ENCODE results near the gene FSTL4. TPM values are rescaled to one million over a fixed set of nuclear protein-coding genes. Genes with fewer than 3 reads are reported as not detected.
A peak's percentile ranks its signal among the peaks of the same experiment; 100 is the strongest.

The FSTL4 gene
- total RNA-seq, 1 experiment from 2014 or later = not detected

DNA sequence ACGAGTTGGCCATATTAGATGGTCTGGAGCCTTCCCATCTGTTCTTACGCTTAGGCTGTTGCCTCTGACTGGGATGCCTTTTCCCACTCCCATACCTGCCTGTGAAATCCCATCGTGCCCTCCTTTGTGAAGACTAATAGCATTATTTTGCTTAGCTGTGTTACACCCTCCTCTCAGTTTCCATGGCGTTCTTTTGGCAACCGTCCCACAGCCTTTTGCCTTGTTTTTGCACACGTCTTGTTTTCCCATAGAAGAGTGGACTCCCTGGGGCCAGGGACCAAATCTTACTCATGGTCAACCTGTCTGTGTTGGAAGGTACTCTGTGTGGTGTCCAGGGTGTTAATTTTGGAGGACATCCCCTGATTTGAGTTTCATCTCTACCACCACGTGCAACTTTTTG lies 318.4 kb downstream of the FSTL4 start:
- DNase-seq (ENCODE audit: low read depth) = no peak

DNA sequence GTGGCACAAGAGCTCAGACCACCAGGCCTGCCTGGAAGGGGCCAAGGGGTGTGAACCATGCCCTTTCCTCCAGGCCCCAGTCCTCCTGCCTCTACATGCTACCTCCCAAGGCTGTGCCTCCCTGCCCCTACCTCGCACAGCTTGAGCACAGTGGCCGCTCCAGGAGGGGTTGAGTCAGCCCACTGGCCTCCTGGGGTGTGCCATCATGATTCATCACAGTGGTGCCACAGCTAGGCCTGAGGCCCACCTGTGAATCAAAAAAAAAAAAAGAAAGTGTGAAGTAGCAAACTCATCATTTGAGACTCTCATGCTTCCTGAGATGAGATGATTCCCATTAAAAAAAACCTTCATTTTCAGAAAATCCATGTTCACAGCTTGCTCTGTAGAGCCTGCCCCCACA lies 320.0 kb downstream of the FSTL4 start:
- peak; percentile 82 for DNase-seq (ENCODE audit: low read depth)

GRCh38 chr5:133291524-133291923 lies 320.8 kb downstream of the FSTL4 start:
- no peak for DNase-seq (ENCODE audit: low read depth)

DNA sequence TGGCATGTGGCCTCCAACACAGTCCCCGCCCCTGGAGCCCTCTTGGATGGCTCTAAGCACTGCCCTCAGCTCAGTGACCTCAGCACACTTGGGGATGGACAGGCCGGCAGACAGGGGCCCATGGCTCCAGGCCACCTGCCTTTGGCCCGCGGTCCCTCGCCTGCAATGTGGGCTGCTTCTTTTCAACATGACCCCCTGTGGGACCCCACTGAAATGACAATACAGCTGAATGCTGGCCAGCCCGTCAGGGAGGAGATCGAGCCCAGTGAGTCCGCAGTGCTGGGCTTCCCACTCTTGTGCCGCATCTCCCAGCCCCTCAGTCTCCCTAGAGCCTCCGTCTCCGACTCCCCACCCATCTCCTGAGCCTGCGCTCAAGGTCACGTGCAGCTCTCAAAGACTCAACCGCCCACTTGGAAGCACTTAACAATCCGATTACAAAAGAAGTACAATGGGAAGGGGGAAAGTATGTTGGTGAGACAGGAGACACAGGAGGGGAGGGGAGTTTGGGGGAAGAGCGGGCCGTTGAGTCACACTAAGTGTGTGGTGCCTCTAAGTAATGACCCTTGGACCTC lies 321.6 kb downstream of the FSTL4 start:
- no peak for DNase-seq (ENCODE audit: low read depth)

DNA sequence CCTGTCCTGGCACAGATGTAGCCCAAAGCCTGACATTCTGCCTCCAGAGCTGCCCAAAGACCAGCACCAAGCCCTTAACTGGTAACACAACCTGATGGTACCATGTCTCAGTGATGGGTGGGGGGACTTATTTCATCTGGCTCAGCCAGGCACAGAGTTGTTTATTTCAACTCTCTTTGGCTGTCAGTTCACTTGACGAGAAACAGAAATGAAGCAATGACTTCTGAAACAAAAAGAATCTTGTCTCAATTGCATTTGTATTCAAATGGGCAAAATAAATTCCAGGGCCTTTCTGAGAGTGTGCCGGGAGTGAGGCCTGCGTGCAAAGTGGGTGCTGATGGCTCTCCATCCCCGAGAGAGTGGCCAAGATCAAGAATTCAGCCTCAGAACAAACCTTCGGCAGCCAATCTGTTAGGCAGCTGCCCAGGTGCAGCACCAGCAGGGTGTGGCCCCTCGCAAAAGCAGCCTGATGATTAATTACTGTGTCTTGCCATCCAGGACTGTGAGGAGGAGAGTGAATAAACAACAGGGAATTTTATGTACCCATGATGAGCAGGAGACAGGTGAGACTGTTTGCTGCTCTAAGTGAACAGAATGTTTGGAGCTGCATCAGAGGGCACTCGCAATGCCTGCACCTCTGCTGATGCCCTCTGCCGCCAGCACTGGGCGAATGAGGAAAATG lies 322.5 kb downstream of the FSTL4 start:
- DNase-seq (ENCODE audit: low read depth) = no peak

GRCh38 chr5:133287500-133287899 lies 324.8 kb downstream of the FSTL4 start:
- no peak for DNase-seq (ENCODE audit: low read depth)

DNA sequence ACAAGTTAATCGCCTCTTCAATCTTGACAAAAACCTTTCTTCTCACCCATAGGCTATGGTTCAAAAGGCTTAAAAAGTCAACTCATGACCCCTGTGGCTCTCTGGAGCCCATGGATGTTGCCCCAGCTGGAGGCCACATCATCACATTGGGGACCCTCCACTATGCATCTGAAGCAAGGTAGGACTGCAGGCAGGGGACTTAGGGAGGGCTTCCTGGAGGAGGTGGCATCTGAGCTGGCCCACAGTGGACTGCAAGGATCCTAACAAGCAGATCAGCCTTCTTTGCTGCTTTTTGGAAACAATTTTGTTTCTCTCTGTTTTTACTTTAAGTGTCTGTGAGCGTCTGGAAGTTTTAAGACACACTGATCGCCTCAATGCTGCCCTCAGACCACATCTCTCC lies 325.9 kb downstream of the FSTL4 start:
- no peak for DNase-seq (ENCODE audit: low read depth)

DNA sequence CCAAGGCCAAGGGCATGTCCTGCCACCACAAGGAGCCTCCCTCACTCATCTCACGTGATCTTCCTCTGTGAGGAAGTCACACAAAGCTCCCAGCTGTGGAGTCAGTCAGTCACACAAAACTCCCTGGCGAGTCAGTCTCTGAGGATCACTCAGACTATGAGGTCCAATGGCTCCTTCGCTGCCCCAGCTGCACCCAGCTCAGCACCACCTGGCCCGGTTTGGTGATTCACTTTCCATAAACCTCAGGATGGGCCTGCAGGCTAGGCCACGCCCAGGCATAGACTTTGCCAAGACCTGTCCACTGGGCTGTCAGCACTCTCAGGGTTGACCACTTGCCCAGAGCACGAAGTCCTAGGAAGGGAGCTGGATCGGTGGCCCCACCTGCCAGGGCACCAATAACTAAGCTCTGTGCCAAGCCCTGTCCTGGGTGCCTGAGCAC lies 326.7 kb downstream of the FSTL4 start:
- DNase-seq (ENCODE audit: low read depth) = peak; percentile 79

DNA sequence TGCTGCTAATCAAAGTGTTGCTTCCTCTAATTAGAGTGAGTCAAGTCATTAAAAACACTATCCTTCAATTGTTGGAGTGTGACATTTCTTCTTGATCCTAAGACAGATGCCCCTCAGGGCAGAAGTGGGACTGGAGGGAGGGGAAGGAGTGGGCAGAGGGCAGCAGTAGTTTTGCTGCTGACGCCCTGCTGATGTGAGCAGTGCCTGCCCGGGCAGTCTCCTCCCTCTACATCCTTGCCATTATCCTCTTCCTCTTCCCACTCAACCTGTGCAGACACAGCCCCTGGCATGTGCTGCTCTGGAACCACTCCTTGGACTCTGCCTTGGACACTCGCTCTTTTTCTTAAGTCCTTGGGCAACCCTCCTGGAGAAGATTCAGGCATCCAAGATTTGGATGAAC lies 328.0 kb downstream of the FSTL4 start:
- DNase-seq (ENCODE audit: low read depth) = no peak

GRCh38 chr5:133278317-133278716 lies 334.0 kb downstream of the FSTL4 start:
- no peak for DNase-seq (ENCODE audit: low read depth)

- no peak for DNase-seq (ENCODE audit: low read depth)
Measured at GRCh38 chr5:133277744-133278143, 334.6 kb downstream of the FSTL4 start.

GRCh38 chr5:133276171-133276570 lies 336.2 kb downstream of the FSTL4 start:
- no peak for DNase-seq (ENCODE audit: low read depth)

GRCh38 chr5:133275631-133276030 lies 336.7 kb downstream of the FSTL4 start:
- no peak for DNase-seq (ENCODE audit: low read depth)

GRCh38 chr5:133274597-133274935 lies 337.8 kb downstream of the FSTL4 start:
- DNase-seq (ENCODE audit: low read depth) = no peak

DNA sequence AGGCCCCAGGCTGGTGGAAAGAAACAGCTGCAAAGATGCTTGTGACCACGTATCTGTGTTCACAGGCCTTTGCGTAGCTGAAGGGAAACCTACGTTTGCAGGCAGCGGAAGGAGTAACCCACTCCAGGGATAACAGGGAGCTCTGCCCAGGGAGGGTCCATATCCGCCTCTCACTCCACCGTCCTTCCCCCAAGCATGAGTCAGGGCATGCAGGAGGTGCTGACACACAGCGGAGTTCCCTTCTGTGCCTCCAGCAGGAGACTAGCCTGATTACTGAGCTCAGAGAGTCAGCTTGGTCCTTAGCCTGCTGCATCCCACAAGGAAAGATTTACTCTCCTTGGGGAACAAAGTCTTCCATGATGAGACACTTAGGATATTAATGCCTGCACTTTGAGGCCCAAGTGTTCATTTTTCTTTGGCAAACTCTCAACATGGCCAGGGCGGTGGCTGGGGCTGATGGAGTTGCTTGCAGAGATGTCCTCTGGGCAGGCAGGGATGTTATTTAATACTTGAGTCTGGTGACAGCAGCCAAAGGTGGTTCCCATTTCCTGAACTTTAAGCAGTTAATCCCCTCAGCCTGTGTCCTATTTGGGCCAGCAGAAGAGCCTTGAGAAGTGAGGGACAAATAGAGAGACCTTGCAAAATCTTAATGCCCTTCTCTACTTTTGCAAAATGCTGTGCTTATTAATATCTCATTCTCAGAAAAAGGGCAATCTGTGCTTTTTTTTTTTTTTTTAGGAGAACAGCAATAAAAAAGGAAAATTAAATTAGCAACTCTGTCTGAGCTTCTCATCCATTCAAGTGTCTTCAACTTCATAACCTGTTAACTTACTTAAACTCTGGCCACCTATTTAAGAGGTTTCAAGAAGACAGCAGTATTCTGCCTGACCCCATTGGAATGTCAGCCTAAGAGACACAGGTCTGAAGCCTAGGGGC lies 338.4 kb downstream of the FSTL4 start:
- DNase-seq (ENCODE audit: low read depth) = peak; percentile 27

DNA sequence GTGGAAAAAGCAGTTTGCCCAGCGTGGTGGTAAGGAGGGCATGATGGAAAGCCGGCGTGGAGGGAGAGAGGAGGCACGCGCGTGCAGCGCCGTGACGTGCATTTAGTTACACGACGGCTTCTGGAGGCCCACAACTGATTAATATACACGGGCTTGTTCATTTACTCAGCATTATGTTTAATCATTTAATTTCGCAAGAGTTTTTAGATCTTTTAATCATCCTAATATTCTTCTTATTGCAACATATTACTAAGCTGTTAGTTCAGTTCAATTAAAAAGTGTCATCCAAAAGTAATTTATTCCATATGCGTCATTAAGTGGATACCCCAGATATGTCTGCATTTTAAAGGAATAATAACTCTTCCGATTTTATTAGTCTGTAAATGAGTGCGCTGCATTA lies 340.0 kb downstream of the FSTL4 start:
- no peak for DNase-seq (ENCODE audit: low read depth)

- DNase-seq (ENCODE audit: low read depth) = no peak
Measured at GRCh38 chr5:133271606-133272005, 340.7 kb downstream of the FSTL4 start.

- no peak for DNase-seq (ENCODE audit: low read depth)
Measured at GRCh38 chr5:133269691-133270090, 342.6 kb downstream of the FSTL4 start.

- DNase-seq (ENCODE audit: low read depth) = no peak
Measured at GRCh38 chr5:133267601-133268000, 344.7 kb downstream of the FSTL4 start.

DNA sequence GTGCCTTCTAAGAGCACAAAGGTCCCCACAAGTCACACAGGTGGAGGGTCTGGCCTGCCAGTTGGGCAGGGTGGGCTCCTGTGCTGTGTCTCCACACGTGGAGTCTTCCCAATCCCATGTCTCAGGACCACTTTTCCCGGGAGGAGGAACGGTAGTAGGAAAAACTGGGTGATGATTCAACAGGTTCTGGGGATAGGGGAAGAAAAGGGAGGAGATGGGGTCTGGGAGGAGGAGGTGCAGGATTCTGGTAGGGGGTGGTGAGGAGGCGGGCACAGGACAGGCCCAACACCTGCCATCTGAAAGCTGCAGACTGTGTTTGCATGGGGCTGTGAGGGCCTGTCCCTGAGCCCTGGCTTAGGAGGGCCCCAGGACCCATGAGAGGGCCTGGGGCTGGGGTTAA lies 345.4 kb downstream of the FSTL4 start:
- DNase-seq (ENCODE audit: low read depth) = no peak

DNA sequence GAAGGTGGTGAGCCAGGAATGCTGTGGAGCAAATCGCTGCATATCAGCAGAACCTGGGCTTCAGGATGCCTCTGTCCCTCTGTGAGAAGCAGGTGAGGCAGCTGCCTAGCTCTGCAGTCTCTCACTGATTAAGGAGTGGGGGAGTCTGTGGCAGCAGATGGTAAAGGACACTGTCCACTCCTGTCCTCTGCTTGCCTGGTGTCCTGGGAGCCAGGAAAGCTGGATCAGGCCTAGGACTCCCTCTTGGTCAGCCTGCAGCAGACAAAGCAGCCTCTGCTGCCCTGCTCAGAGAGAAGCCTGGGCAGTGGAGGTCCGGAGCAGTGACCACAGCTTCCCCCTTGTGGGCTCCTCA lies 345.8 kb downstream of the FSTL4 start:
- DNase-seq (ENCODE audit: low read depth) = no peak

DNA sequence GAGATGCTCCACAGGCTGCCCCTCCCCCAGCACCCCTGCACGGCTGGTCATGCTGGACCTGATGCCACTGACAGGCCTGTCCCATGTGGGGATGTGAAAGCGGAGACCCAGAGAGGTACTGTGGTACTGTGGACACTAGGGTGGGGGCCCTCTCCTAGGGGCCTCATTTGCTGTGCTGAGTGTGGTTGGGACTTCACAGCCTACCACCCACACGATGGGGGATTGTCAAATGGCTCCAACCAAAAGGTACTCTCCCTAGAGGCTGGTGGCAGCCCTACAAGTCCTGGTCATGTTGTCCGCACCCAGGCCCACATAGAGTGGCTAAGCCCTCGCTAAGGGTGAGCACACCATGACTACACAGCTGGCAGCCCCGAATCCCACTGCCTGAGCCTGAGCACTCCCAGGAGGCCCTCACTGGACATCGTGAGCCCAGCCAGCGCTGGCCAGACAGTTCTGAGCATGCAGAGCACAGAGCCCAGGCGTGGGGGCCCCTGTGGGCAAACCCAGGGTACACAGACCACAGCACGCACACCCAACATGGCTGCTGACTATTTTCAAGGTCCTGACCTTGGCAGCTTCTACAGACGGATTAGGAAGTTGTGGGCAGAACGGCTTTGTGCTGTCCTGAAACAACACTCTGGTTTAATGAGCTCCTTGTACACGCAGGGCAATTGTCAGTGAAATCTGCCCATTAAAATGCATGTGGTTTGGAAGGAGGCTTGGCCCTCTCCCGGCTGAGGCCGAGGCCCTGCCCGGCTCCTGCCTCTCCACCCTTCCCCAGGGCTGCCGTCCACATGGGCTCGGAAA lies 346.4 kb downstream of the FSTL4 start:
- DNase-seq (ENCODE audit: low read depth) = peak; percentile 51
